OCI-LY7 (cell line): ENCODE data around the gene LRRC53. TPM values are rescaled to one million over a fixed set of nuclear protein-coding genes. Genes with fewer than 3 reads are reported as not detected.

Experiments
- BruUV-seq: library from RNA; stranded (reverse); fragments of 400-500 nt; replicated peaks from 2 replicates; lab custom pipeline; 2021; lab: Mats Ljungman, UMichigan
- CTCF ChIA-PET: fragments of 300-600 bp; sonication (Branson Sonifier 250); formaldehyde crosslinking; loops from one replicate; lab custom pipeline; 2022; ENCODE audit warnings: antibody characterized with exemption; ENCODE audit not compliant: unreplicated experiment; lab: Charles Lee
- POLR2A ChIA-PET: fragments of 300-600 bp; sonication (Branson Sonifier 250); formaldehyde crosslinking; loops from one replicate; lab custom pipeline; 2022; ENCODE audit warnings: antibody characterized with exemption; lab: Charles Lee
- DNase-seq: peaks from one replicate; pipeline ENCODE4 v3.0.0-alpha.2; 2015; ENCODE audit warnings: low spot score
- H2AFZ ChIP-seq: fragments of 200-600 bp; sonication (generic), shearing (Covaris generic); 2 replicates; pipeline ENCODE4 v1.6.1; 2014; ENCODE audit warnings: mild to moderate bottlenecking, antibody characterized with exemption, low read length, moderate library complexity
- H3K27ac ChIP-seq: fragments of 200-600 bp; sonication (generic); 2 replicates; pipeline ENCODE4 v1.5.1; 2014; ENCODE audit warnings: mixed run types, low read depth, mild to moderate bottlenecking, moderate library complexity, low read length, inconsistent platforms; ENCODE audit not compliant: poor library complexity, severe bottlenecking
- H3K36me3 ChIP-seq: fragments of 200-600 bp; sonication (generic); 2 replicates; pipeline ENCODE4 v1.6.1; 2014; ENCODE audit warnings: mild to moderate bottlenecking, antibody characterized with exemption, low read length, moderate library complexity, mixed read lengths; ENCODE audit not compliant: insufficient read depth
- H3K4me1 ChIP-seq: fragments of 200-600 bp; sonication (generic); 2 replicates; pipeline ENCODE4 v1.5.1; 2014; ENCODE audit warnings: mild to moderate bottlenecking, low read length; ENCODE audit not compliant: insufficient read depth, poor library complexity, severe bottlenecking
- H3K4me2 ChIP-seq: fragments of 200-600 bp; sonication (generic); 2 replicates; pipeline ENCODE4 v1.6.1; 2014; ENCODE audit warnings: mild to moderate bottlenecking, low read length
- H3K4me3 ChIP-seq: fragments of 200-600 bp; sonication (generic); 2 replicates; pipeline ENCODE4 v1.5.1; 2014; ENCODE audit warnings: mild to moderate bottlenecking, low read depth, low read length; ENCODE audit not compliant: poor library complexity, severe bottlenecking
- H3K79me2 ChIP-seq: fragments of 200-600 bp; sonication (generic); 2 replicates; pipeline ENCODE4 v1.6.1; 2016; ENCODE audit warnings: low read depth, mild to moderate bottlenecking, low read length, moderate library complexity, mixed read lengths; ENCODE audit not compliant: insufficient read depth
- H3K9me2 ChIP-seq: fragments of 200-600 bp; sonication (generic); 2 replicates; pipeline ENCODE4 v1.6.1; 2016; ENCODE audit warnings: mild to moderate bottlenecking, low read length, mixed read lengths; ENCODE audit not compliant: insufficient read depth
- H3K9me3 ChIP-seq: fragments of 200-600 bp; sonication (generic); 2 replicates; pipeline ENCODE4 v1.6.1; 2014; ENCODE audit warnings: mild to moderate bottlenecking, mixed run types, low read length, mixed read lengths
- H4K20me1 ChIP-seq: fragments of 200-600 bp; sonication (generic); 2 replicates; pipeline ENCODE4 v1.6.1; 2014; ENCODE audit warnings: mild to moderate bottlenecking, antibody characterized with exemption, low read length, moderate library complexity, mixed read lengths; ENCODE audit not compliant: insufficient read depth
- EZH2phosphoT487 ChIP-seq: fragments of 200-600 bp; sonication (generic); IDR thresholded peaks from 2 replicates; pipeline ENCODE4 v1.6.1; 2018; ENCODE audit warnings: low read depth, borderline replicate concordance, mild to moderate bottlenecking, mixed run types, antibody characterized with exemption, low read length, moderate library complexity, mixed read lengths
- intact Hi-C: fragments of 100-400 bp; cut with micrococcal nuclease; formaldehyde crosslinking; loops from one replicate; pipeline ENCODE4 v1.10.0; 2022; ENCODE audit not compliant: unreplicated experiment
- total RNA-seq, 2 experiments: library from RNA; depleted of rRNA in 1 of 2; stranded (reverse); fragments of >200 nt in 1 of 2; shearing (Covaris generic) in 1 of 2; gene quantifications; 2 replicates each; pipeline ENCODE4 v1.2.3, GENCODE V29; 2014 to 2022
- TF ChIP-seq, protein P1 (sequence below): fragments of 200-600 bp; sonication (generic); conservative IDR thresholded peaks from 2 replicates; pipeline ENCODE4 v1.5.1; 2014; ENCODE audit warnings: mild to moderate bottlenecking, antibody characterized with exemption, low read length, moderate library complexity, mixed read lengths

The LRRC53 gene
- total RNA-seq, 2 experiments from 2014 or later, result not detected

GRCh38 chr1:74431531-74431930 lies 80.9 kb downstream of the LRRC53 start:
- Histone ChIP-seq H3K4me3 (no peak overlapping the region), H3K9me3 (no peaks in the 10 kb centered on the region), H3K9me2 (no peaks in the 10 kb centered on the region), H3K36me3 (no peaks in the 10 kb centered on the region), H3K27ac (no peak overlapping the region), H3K4me1 (no peaks in the 10 kb centered on the region), H3K79me2 (no peaks in the 10 kb centered on the region), H2AFZ (no peak overlapping the region), H3K4me2 (no peak overlapping the region), H4K20me1 (no peaks in the 10 kb centered on the region)
- BruUV-seq, result no TSS peak
- ChIA-PET POLR2A (no interaction called here), CTCF (no interaction called here)
- intact Hi-C loops, result no loop called here
- no peak for TF ChIP-seq EZH2phosphoT487
- TF ChIP-seq, protein P1, sequence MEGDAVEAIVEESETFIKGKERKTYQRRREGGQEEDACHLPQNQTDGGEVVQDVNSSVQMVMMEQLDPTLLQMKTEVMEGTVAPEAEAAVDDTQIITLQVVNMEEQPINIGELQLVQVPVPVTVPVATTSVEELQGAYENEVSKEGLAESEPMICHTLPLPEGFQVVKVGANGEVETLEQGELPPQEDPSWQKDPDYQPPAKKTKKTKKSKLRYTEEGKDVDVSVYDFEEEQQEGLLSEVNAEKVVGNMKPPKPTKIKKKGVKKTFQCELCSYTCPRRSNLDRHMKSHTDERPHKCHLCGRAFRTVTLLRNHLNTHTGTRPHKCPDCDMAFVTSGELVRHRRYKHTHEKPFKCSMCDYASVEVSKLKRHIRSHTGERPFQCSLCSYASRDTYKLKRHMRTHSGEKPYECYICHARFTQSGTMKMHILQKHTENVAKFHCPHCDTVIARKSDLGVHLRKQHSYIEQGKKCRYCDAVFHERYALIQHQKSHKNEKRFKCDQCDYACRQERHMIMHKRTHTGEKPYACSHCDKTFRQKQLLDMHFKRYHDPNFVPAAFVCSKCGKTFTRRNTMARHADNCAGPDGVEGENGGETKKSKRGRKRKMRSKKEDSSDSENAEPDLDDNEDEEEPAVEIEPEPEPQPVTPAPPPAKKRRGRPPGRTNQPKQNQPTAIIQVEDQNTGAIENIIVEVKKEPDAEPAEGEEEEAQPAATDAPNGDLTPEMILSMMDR, result no peak
- no peak for DNase-seq

GRCh38 chr1:74430342-74430934 lies 82.0 kb downstream of the LRRC53 start:
- Histone ChIP-seq H3K9me2 (no peaks in the 10 kb centered on the region), H3K36me3 (no peaks in the 10 kb centered on the region), H4K20me1 (no peaks in the 10 kb centered on the region), H3K27ac (no peak overlapping the region), H3K79me2 (no peaks in the 10 kb centered on the region), H3K4me1 (no peaks in the 10 kb centered on the region), H3K9me3 (no peaks in the 10 kb centered on the region), H3K4me3 (no peak overlapping the region), H3K4me2 (no peak overlapping the region), H2AFZ (no peak overlapping the region)
- POLR2A ChIA-PET, result interaction anchor here (0.7 kb wide), 1 partner anchor 1454 kb away, joined by 3 read pairs; no protein-coding TSS in a partner anchor
- intact Hi-C loops, result no loop called here
- CTCF ChIA-PET, result no interaction called here
- no TSS peak for BruUV-seq
- TF ChIP-seq, protein P1, result no peak
- no peak for TF ChIP-seq EZH2phosphoT487
- no peak for DNase-seq

DNA sequence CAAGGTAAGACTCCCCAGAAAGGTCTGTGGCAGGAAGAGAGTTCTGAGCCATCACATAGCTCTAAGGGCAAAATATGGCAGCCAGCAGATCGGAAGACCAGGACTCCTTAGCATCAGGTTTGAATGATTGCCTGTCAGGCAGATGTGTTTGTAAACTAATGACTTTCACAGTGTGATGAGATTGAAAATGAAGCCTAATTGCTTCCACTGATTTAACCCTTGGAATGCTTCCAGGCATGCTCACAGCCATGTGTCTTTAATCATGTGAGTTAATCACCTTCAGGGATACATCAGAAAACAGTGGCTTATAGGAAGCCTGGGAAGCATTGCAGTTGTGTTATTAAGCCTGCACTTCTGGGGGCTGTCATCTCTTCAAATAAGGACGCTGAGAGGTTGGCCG lies 82.8 kb downstream of the LRRC53 start:
- BruUV-seq, result no TSS peak
- H3K4me1 ChIP-seq, result no peaks in the 10 kb centered on the region
- H3K9me3 ChIP-seq, result no peaks in the 10 kb centered on the region
- ChIA-PET CTCF (no interaction called here), POLR2A (no interaction called here)
- intact Hi-C loops, result no loop called here
- H3K27ac ChIP-seq, result no peak overlapping the region
- TF ChIP-seq, protein P1, result no peak
- no peak for TF ChIP-seq EZH2phosphoT487
- no peaks in the 10 kb centered on the region for H4K20me1 ChIP-seq
- DNase-seq, result no peak
- H3K36me3 ChIP-seq, result no peaks in the 10 kb centered on the region
- H2AFZ ChIP-seq, result no peak overlapping the region
- no peaks in the 10 kb centered on the region for H3K79me2 ChIP-seq
- H3K4me3 ChIP-seq, result no peak overlapping the region
- no peaks in the 10 kb centered on the region for H3K9me2 ChIP-seq
- no peak overlapping the region for H3K4me2 ChIP-seq
